ENCODE results near the gene PKMYT1.

- TF ChIP-seq CTCF (conservative IDR thresholded peaks at IDR 0.05; ENCODE audit: low read length) (no peak), EZH2phosphoT487 (IDR thresholded peaks at IDR 0.05; ENCODE audit: borderline replicate concordance, low read depth, low read length) (no peak)
These were observed 8.1 kb downstream of the PKMYT1 start for GRCh38 chr16:2971985-2972784.
